OCI-LY3 (cell line): ENCODE data around the gene USP3.

ENCODE experiments used
- H2AFZ ChIP-seq: fragments of 200-600, 300-600 bp; shearing (Covaris generic); 2 replicates; pipeline ENCODE4 v1.6.0; 2014; ENCODE audit warnings: antibody characterized with exemption, low read depth, low read length
- H3K27ac ChIP-seq: fragments of 200-600, 300-600 bp; sonication (generic); 2 replicates; pipeline ENCODE4 v1.5.1; 2014; ENCODE audit warnings: mild to moderate bottlenecking, low read length, moderate library complexity, mixed read lengths
- H3K27me3 ChIP-seq: fragments of 200-600, 300-600 bp; sonication (generic); 2 replicates; pipeline ENCODE4 v1.6.1; 2014; ENCODE audit warnings: low read depth, low read length, mixed read lengths
- H3K36me3 ChIP-seq: fragments of 200-600, 300-600 bp; sonication (generic); replicated peaks from 2 replicates; pipeline ENCODE3; 2014; ENCODE audit warnings: low read depth, low read length, mixed read lengths
- H3K4me1 ChIP-seq: fragments of 300-600, 200-600 bp; sonication (generic); 2 replicates; pipeline ENCODE4 v1.6.1; 2014; ENCODE audit warnings: low read length, mixed read lengths
- H3K4me2 ChIP-seq: fragments of 200-600, 300-600 bp; sonication (generic); 2 replicates; pipeline ENCODE4 v1.6.1; 2014; ENCODE audit warnings: low read length, mixed read lengths
- H3K4me3 ChIP-seq: fragments of 300-600, 200-600 bp; sonication (generic); 2 replicates; pipeline ENCODE4 v1.5.1; 2014; ENCODE audit warnings: antibody characterized with exemption, mild to moderate bottlenecking, low read length, moderate library complexity
- H3K79me2 ChIP-seq: fragments of 300-600, 200-600 bp; shearing (Covaris generic); 2 replicates; pipeline ENCODE4 v1.6.1; 2014; ENCODE audit warnings: mild to moderate bottlenecking, low read length, mixed read lengths
- H3K9ac ChIP-seq: fragments of 300-600, 200-600 bp; shearing (Covaris generic); 2 replicates; pipeline ENCODE4 v1.6.0; 2014; ENCODE audit warnings: mild to moderate bottlenecking, low read length, moderate library complexity
- H3K9me3 ChIP-seq: fragments of 200-600, 300-600 bp; shearing (Covaris generic); 2 replicates; pipeline ENCODE4 v1.6.1; 2014; ENCODE audit warnings: low read length, mixed read lengths; ENCODE audit not compliant: insufficient read depth
- H4K20me1 ChIP-seq: fragments of 200-600, 300-600 bp; sonication (generic); 2 replicates; pipeline ENCODE4 v1.6.1; 2016; ENCODE audit warnings: low read length, mixed read lengths; ENCODE audit not compliant: insufficient read depth
- EZH2phosphoT487 ChIP-seq: fragments of 200-600 bp; shearing (Covaris generic); IDR thresholded peaks from 2 replicates; pipeline ENCODE4 v1.6.1; 2018; ENCODE audit warnings: antibody characterized with exemption, mixed run types, low read depth
- TF ChIP-seq, protein P1 (sequence below): fragments of 200-600, 300-600 bp; sonication (generic); IDR thresholded peaks from 2 replicates; pipeline ENCODE4 v1.5.1; 2014; ENCODE audit warnings: antibody characterized with exemption, low read length, low read depth

Gene USP3

DNA sequence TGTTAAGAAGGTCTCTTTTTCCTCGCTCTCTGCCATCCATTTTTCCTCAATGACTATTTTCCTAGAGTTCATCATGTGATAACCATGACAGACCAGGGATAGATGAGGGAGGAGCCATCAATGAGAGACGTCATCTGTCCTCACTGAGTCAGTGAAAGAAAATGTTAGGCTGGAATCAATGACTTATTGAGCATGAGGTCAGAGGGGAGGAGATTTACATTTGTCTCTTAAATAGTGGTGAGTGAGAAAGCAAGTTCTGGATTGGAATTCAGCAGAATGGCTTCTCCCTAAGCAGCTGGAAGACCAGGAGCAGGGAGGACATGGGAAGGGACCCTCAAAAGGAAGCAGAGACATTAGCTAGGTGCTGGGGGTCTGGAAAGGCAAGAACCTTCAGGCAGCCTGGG is 28.2 kb upstream of the USP3 start:
- Histone ChIP-seq H3K4me3 (no peak overlapping the region), H3K9ac (peak overlapping the region; percentile 95; the same call in 1 of the 2 replicates), H3K4me2 (peak overlapping the region; percentile 97), H3K4me1 (peaks cover 85% of the 10 kb centered on the region), H3K36me3 (no peaks in the 10 kb centered on the region), H3K27ac (peak overlapping the region; percentile 97), H3K27me3 (no peaks in the 10 kb centered on the region), H4K20me1 (no peaks in the 10 kb centered on the region), H3K79me2 (no peaks in the 10 kb centered on the region), H3K9me3 (no peaks in the 10 kb centered on the region), H2AFZ (no peak overlapping the region)
- TF ChIP-seq EZH2phosphoT487 = no peak
- TF ChIP-seq, protein P1, sequence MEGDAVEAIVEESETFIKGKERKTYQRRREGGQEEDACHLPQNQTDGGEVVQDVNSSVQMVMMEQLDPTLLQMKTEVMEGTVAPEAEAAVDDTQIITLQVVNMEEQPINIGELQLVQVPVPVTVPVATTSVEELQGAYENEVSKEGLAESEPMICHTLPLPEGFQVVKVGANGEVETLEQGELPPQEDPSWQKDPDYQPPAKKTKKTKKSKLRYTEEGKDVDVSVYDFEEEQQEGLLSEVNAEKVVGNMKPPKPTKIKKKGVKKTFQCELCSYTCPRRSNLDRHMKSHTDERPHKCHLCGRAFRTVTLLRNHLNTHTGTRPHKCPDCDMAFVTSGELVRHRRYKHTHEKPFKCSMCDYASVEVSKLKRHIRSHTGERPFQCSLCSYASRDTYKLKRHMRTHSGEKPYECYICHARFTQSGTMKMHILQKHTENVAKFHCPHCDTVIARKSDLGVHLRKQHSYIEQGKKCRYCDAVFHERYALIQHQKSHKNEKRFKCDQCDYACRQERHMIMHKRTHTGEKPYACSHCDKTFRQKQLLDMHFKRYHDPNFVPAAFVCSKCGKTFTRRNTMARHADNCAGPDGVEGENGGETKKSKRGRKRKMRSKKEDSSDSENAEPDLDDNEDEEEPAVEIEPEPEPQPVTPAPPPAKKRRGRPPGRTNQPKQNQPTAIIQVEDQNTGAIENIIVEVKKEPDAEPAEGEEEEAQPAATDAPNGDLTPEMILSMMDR = no peak

DNA sequence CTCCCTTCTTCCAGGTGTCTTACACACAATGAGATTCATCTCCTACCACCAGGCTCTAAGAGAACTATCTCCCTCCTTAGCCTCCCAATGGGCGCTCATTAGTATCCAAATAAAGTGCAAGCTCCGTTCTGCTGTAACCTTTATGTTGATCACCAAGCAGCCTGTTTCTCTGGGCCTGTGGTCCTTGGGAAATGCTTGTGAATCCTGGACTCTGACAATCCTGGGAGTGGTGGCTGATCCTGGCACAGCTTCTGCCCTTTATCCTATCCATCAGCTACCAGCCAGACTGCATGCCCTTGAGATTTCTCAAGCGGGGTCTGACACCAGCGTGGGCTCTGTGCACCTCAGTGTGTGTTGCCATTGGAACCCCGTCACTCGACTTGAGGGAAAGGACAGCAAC is 26.1 kb upstream of the USP3 start:
- H3K27ac ChIP-seq = peak overlapping the region; percentile 96
- H3K27me3 ChIP-seq = no peaks in the 10 kb centered on the region
- H3K4me1 ChIP-seq = peaks cover 87% of the 10 kb centered on the region
- no peaks in the 10 kb centered on the region for H3K79me2 ChIP-seq
- no peak overlapping the region for H3K4me3 ChIP-seq
- H4K20me1 ChIP-seq = no peaks in the 10 kb centered on the region
- H3K9ac ChIP-seq = peak overlapping the region; percentile 5; the same call in 1 of the 2 replicates
- peak overlapping the region; percentile 1; the same call in 1 of the 2 replicates for H3K4me2 ChIP-seq
- H3K36me3 ChIP-seq = no peaks in the 10 kb centered on the region
- no peaks in the 10 kb centered on the region for H3K9me3 ChIP-seq
- TF ChIP-seq, protein P1 = no peak
- TF ChIP-seq EZH2phosphoT487 = no peak
- H2AFZ ChIP-seq = peak overlapping the region; percentile 48; the same call in 1 of the 2 replicates

DNA sequence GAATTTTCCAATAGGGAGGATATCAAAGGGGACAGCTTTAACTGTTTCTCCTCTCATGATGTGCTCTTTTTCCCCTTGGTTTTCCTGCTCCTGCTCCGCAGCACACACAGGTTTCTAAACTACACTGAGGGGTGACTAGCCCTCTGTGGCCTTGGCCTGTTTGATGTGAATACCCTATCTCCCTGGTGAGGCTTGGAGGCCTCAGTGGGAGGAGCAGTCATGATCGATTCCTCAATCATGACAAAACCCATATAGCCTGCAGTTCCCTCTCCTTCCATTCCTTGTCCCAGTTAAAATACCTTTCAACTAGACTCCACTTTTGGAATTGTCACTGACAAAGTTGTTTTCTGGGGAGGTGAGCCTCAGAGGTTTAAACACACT is 24.0 kb upstream of the USP3 start:
- Histone ChIP-seq H3K4me3 (peak overlapping the region; percentile 25), H3K79me2 (no peaks in the 10 kb centered on the region), H3K27ac (peak overlapping the region; percentile 96), H3K4me1 (peaks cover 90% of the 10 kb centered on the region), H3K4me2 (peak overlapping the region; percentile 61), H3K27me3 (no peaks in the 10 kb centered on the region), H4K20me1 (no peaks in the 10 kb centered on the region), H3K9me3 (no peaks in the 10 kb centered on the region), H3K9ac (peak overlapping the region; percentile 63), H3K36me3 (no peaks in the 10 kb centered on the region), H2AFZ (no peak overlapping the region)
- no peak for TF ChIP-seq EZH2phosphoT487
- TF ChIP-seq, protein P1 = no peak

DNA sequence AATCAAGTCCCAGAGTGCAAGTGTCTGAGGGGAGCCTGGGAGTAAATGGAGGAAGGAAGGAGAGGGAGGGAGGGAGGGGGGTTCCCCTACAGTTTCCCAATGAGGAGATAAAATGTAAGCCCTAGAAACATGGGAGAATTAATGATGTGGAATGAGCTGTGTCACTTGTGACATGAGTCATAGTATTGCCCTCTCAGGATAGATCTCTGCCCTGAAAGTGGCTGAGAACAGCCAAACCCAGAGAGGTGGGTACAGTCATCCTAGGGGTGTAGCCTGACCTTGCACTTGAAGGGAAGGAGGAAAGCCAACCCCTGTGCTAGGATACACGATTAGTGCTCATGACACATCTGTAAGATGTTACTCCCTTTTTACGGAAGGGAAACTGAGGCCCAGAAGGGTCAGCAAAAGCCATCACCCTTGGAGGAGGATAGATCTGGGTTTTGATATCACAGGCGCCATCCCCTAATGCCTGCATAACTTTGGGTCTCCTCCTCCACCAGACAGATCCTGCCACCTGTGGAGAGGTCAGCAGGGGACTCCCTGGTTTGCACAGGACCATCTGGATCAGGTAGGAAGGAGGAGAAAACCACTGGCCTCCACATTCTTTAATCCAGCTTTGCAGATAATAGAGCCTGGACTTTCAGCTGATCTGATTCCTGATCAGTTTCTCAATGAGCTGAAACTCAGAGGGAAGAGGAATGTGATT is 23.1 kb upstream of the USP3 start:
- peak overlapping the region; percentile 63 for H3K9ac ChIP-seq
- H3K79me2 ChIP-seq = no peaks in the 10 kb centered on the region
- no peaks in the 10 kb centered on the region for H4K20me1 ChIP-seq
- H3K4me1 ChIP-seq = peaks cover 90% of the 10 kb centered on the region
- H3K4me2 ChIP-seq = peak overlapping the region; percentile 61
- no peaks in the 10 kb centered on the region for H3K9me3 ChIP-seq
- H3K36me3 ChIP-seq = no peaks in the 10 kb centered on the region
- peak overlapping the region; percentile 25 for H3K4me3 ChIP-seq
- H2AFZ ChIP-seq = no peak overlapping the region
- H3K27me3 ChIP-seq = no peaks in the 10 kb centered on the region
- peak overlapping the region; percentile 96 for H3K27ac ChIP-seq
- TF ChIP-seq, protein P1 = no peak
- TF ChIP-seq EZH2phosphoT487 = no peak
